ENCODE results near the gene L3MBTL3.

Gene L3MBTL3

GRCh38 chr6:130182466-130182865 is 164.1 kb downstream of the L3MBTL3 start:
- no peak for DNase-seq

GRCh38 chr6:130183271-130184222 is 165.2 kb downstream of the L3MBTL3 start:
- no peak for DNase-seq

DNA sequence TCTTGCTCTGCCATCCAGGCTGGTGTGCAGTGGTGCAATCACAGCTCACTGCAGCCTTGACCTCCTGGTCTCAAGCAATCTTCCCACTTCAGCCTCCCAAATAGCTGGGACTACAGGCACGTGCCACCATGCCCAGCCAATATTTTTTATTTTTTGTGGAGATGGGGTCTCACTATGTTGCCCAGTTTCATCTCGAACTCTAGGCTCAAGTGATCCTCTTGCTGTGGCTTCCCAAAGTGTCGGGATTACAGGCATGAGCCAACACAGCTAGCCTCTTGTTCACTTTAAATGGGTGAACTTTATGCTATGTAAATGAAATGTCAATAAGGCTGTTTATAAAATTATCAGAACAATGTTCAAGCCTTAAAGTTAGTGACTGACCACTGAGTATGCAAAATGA is 167.3 kb downstream of the L3MBTL3 start:
- no peak for DNase-seq

DNA sequence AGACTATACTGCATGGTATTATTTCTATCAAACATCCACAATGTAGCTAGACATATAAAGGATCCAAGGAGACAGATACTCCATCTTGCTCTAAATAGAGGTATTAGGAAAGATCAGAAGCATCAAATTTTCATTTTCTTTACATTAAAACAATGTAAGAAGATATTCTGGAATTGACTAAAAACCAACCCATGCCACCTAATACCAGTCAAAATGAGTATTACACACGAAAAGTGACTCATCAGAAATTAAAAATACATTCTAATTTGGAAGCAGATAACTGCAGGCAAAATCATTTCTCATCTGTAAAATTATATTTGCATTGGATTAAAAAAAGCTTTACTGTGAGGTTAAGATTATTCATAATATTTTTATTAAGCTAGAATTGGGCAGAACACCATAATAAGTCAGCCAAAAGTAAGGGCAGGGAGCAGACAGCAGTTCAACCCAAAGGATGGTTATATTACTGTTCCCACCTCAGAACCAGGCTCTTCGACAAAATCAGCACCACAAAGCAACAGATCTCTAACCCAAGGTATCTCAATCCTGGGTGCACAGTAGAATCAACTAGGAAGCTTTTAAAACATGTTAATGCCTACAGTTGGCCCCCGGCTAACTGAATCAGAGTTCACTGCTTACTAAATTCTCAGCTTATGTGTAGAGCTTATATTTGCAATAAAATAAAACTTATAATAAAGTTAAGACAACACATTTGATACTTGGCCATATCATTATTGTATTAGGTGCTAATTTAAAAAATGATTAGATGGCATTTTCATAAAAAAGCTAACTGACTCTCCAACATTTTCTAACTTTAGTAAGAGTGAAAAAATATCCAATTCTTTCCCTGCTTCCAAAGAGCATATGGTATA is 169.2 kb downstream of the L3MBTL3 start:
- no peak for DNase-seq

DNA sequence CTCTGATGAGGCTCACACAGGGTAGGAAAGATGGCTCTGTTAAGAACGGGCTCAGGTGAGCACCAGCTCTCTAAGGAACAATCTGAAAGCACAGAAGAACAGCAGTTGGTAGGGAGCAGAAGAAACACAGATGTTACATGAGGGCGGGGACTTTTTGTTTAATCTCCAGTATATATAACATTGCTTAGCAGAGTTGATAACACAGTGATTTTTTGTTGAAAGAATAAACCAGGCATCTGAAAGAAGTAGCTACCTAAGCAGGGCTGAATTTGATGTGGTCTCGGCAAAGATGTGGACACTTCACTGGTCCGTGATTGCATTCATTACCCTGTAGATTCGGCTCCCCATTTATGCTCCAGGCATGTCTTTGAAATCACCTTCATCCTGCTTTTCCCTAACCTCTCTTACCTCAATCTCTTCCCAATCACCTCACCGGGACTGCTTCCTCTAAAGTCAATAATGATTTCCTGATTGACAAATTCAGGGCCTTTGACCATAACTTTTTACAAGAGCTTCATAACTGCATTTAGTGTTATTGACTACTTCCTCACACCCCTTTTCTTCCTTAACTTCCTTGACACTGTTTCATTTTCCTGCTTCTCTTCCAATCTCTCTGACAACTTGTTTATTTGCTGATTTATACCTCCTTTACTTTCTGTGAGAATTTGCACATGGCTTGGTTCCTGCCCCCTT is 170.0 kb downstream of the L3MBTL3 start:
- DNase-seq = no peak

DNA sequence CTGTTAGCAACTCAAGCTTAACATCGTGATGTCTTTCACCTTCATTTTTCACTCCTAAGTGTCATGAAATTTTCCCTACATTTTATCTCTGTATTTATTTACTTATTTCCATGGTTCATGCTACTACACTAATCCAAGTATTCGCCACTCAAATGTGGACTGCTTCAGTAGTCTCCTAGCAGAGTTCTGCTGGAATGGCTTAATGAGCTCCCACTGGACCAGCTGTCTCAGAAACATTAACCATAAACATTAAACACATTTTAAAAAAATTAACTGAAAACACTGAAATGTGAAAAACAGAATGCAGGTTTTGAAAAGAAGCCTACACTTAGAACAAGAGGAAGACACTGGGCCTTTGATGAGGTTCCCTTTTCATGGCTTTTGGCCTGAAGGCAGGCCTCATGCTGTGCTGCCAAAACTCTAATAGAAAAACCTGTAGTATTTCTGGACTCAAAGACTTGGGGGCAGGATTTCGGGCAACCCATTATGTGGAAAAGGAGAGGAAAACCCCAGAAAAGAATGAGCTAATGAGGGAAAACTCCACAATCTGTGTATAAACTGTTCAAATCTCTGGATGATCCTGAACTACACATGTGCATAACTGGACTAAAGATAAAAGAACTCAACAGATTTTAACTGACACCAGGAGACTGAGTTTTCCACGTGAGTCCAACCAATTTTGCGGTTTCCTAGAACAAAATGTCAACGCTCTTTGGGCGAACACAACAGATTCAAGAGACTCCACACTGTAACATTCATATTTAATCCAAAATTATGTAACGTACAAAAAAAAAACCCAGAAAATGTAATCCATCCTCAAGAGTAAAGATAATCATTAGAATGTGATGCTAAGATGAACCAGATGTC is 171.4 kb downstream of the L3MBTL3 start:
- no peak for DNase-seq

Measured in amygdala (tissue), 56 donors.